ENCODE measurements around the gene ELOVL7.

DNA sequence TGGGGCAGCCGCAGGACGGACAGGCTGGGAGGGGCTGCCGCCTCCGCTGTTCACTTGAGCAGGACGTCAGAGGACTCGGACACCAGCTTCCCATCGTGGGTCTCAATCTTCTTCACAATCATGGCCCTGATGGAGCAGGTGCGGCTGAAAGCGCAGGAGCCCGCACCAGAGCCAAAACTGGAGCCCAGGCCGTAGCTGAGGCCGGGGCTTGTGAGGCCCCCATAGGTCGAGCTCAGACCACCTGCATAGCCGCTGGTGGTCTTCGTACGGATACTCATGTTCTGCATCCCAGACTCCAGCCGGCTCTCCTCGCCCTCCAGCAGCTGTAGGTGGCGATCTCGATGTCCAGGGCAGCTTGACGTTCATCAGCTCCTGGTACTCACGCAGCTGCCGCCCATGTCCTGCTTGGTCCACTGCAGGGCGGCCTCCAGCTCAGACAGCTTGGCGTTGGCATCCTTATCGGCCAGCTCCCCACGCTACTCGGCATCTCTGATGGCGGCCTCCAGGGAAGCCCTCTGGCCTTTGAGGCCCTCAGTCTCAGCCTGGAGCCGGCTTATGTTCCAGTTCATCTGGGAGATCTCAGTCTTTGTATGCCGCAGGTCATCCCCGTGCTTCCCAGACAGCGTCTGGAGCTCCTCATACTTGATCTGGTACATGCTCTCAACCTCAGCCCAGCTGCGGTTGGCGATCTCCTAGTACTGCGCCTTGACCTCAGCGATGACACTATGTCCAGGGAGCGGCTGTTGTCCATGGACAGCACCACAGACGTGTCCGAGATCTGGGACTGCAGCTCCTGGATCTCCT is 100.4 kb downstream of the ELOVL7 start:
- TF ChIP-seq, protein P1, sequence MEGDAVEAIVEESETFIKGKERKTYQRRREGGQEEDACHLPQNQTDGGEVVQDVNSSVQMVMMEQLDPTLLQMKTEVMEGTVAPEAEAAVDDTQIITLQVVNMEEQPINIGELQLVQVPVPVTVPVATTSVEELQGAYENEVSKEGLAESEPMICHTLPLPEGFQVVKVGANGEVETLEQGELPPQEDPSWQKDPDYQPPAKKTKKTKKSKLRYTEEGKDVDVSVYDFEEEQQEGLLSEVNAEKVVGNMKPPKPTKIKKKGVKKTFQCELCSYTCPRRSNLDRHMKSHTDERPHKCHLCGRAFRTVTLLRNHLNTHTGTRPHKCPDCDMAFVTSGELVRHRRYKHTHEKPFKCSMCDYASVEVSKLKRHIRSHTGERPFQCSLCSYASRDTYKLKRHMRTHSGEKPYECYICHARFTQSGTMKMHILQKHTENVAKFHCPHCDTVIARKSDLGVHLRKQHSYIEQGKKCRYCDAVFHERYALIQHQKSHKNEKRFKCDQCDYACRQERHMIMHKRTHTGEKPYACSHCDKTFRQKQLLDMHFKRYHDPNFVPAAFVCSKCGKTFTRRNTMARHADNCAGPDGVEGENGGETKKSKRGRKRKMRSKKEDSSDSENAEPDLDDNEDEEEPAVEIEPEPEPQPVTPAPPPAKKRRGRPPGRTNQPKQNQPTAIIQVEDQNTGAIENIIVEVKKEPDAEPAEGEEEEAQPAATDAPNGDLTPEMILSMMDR (IDR thresholded peaks at IDR 0.05) = no peak
- TF ChIP-seq SIN3A (IDR thresholded peaks at IDR 0.05; ENCODE audit: borderline replicate concordance, low read depth, low read length) (no peak), MEF2A (IDR thresholded peaks at IDR 0.05; ENCODE audit: borderline replicate concordance, low read depth) (no peak), TCF12 (IDR thresholded peaks at IDR 0.05) (no peak), RFX5 (IDR thresholded peaks at IDR 0.05; ENCODE audit: low read length) (no peak), TEAD4 (IDR thresholded peaks at IDR 0.05; ENCODE audit: borderline replicate concordance, insufficient read depth) (no peak)
- TF ChIP-seq, protein P2, sequence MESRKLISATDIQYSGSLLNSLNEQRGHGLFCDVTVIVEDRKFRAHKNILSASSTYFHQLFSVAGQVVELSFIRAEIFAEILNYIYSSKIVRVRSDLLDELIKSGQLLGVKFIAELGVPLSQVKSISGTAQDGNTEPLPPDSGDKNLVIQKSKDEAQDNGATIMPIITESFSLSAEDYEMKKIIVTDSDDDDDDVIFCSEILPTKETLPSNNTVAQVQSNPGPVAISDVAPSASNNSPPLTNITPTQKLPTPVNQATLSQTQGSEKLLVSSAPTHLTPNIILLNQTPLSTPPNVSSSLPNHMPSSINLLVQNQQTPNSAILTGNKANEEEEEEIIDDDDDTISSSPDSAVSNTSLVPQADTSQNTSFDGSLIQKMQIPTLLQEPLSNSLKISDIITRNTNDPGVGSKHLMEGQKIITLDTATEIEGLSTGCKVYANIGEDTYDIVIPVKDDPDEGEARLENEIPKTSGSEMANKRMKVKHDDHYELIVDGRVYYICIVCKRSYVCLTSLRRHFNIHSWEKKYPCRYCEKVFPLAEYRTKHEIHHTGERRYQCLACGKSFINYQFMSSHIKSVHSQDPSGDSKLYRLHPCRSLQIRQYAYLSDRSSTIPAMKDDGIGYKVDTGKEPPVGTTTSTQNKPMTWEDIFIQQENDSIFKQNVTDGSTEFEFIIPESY (IDR thresholded peaks at IDR 0.05; ENCODE audit: borderline replicate concordance, low read depth) = no peak
- TF ChIP-seq, protein P3, sequence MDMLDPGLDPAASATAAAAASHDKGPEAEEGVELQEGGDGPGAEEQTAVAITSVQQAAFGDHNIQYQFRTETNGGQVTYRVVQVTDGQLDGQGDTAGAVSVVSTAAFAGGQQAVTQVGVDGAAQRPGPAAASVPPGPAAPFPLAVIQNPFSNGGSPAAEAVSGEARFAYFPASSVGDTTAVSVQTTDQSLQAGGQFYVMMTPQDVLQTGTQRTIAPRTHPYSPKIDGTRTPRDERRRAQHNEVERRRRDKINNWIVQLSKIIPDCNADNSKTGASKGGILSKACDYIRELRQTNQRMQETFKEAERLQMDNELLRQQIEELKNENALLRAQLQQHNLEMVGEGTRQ (IDR thresholded peaks at IDR 0.05; ENCODE audit: borderline replicate concordance, low read depth, low read length) = no peak
